WTC11 (cell line): ENCODE results near the gene FSTL4.

Source experiments
- CREB1 ChIP-seq: sonication (generic); formaldehyde crosslinking; IDR thresholded peaks from 2 replicates; pipeline ENCODE4 v1.8.0; 2023; ENCODE audit warnings: mild to moderate bottlenecking, missing genetic modification reagents
- SP1 ChIP-seq: sonication (generic); formaldehyde crosslinking; conservative IDR thresholded peaks from 2 replicates; pipeline ENCODE4 v1.8.1; 2022; ENCODE audit warnings: missing genetic modification reagents
- TCF7 ChIP-seq: sonication (generic); formaldehyde crosslinking; IDR thresholded peaks from 2 replicates; pipeline ENCODE4 v1.8.0; 2022; ENCODE audit warnings: mild to moderate bottlenecking, low read depth, missing genetic modification reagents, moderate library complexity
- TF ChIP-seq, protein P1 (sequence below): sonication (generic); formaldehyde crosslinking; conservative IDR thresholded peaks from 2 replicates; pipeline ENCODE4 v1.8.1; 2022; ENCODE audit warnings: mild to moderate bottlenecking, missing genetic modification reagents
- TF ChIP-seq, protein P2 (sequence below): fragments of 200-600 bp; IDR thresholded peaks from 2 replicates; pipeline ENCODE4 v1.8.0; 2022; ENCODE audit warnings: antibody characterized with exemption

DNA sequence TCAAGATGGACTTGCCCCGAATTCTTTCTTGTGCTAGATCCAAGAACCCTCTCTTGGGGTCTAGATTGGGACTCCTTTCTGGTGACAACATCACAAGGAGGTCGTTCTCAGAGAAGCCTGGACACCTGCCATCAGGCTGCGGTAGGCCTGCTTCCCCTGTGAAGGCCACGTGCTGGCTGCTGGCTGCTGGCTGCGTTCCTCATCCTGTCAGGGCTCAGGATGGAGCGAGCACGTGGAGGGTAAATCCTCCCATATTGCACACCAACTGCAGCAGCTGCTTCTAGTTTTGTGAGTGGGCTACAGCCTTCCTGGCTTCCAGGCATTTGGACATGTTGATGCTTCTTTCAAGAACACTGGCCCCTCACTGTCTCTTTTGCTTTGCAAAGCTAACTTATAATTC is 464.9 kb downstream of the FSTL4 start:
- TF ChIP-seq CREB1 (no peak), SP1 (CRISPR knock-in tag) (no peak), TCF7 (no peak)
- TF ChIP-seq, protein P1, sequence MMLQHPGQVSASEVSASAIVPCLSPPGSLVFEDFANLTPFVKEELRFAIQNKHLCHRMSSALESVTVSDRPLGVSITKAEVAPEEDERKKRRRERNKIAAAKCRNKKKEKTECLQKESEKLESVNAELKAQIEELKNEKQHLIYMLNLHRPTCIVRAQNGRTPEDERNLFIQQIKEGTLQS (CRISPR knock-in tag): no peak
- TF ChIP-seq, protein P2, sequence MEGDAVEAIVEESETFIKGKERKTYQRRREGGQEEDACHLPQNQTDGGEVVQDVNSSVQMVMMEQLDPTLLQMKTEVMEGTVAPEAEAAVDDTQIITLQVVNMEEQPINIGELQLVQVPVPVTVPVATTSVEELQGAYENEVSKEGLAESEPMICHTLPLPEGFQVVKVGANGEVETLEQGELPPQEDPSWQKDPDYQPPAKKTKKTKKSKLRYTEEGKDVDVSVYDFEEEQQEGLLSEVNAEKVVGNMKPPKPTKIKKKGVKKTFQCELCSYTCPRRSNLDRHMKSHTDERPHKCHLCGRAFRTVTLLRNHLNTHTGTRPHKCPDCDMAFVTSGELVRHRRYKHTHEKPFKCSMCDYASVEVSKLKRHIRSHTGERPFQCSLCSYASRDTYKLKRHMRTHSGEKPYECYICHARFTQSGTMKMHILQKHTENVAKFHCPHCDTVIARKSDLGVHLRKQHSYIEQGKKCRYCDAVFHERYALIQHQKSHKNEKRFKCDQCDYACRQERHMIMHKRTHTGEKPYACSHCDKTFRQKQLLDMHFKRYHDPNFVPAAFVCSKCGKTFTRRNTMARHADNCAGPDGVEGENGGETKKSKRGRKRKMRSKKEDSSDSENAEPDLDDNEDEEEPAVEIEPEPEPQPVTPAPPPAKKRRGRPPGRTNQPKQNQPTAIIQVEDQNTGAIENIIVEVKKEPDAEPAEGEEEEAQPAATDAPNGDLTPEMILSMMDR: no peak
